Mesenchymal stem cell (in vitro differentiated cells and primary cell): Measurements from ENCODE around the gene GEMIN2.

Experiments used
- DNase-seq: peaks from one replicate; pipeline ENCODE4 v3.0.0-alpha.2; 2013
- H2AFZ ChIP-seq: one replicate; pipeline ENCODE4 v1.6.1; 2013; ENCODE audit warnings: low read depth, mild to moderate bottlenecking, control low read depth, inconsistent platforms, low read length, moderate library complexity
- H2AK5ac ChIP-seq: 2 replicates; pipeline ENCODE4 v1.6.1; 2013; ENCODE audit warnings: low read length, moderate library complexity, mild to moderate bottlenecking, inconsistent platforms; ENCODE audit not compliant: severe bottlenecking
- H2BK120ac ChIP-seq: one replicate; pipeline ENCODE4 v1.6.1; 2013; ENCODE audit warnings: low read depth, mild to moderate bottlenecking, inconsistent platforms, low read length, moderate library complexity
- H2BK12ac ChIP-seq, 2 experiments: one replicate each; pipeline ENCODE4 v1.6.1; 2013; ENCODE audit warnings: inconsistent platforms in 2 of 2, low read length in 2 of 2, mild to moderate bottlenecking in 2 of 2, moderate library complexity in 2 of 2, control low read depth in 1 of 2
- H2BK15ac ChIP-seq: one replicate; pipeline ENCODE4 v1.6.1; 2013; ENCODE audit warnings: mild to moderate bottlenecking, low read depth, inconsistent platforms; ENCODE audit not compliant: poor library complexity, severe bottlenecking
- H2BK5ac ChIP-seq: 2 replicates; pipeline ENCODE4 v1.6.1; 2013; ENCODE audit warnings: low read depth, mild to moderate bottlenecking, low read length, control low read depth, inconsistent platforms; ENCODE audit not compliant: poor library complexity, severe bottlenecking
- H3K14ac ChIP-seq, 2 experiments: one replicate each; pipeline ENCODE4 v1.6.1; 2013; ENCODE audit warnings: inconsistent platforms in 2 of 2, low read length in 2 of 2, control low read depth in 1 of 2, mild to moderate bottlenecking in 1 of 2, moderate library complexity in 1 of 2
- H3K18ac ChIP-seq, 2 experiments: one replicate each; pipeline ENCODE4 v1.6.1; 2013; ENCODE audit warnings: inconsistent platforms in 2 of 2, low read length in 2 of 2, control low read depth in 1 of 2, low read depth in 1 of 2, mild to moderate bottlenecking in 1 of 2
- H3K23ac ChIP-seq, 2 experiments: one replicate each; pipeline ENCODE4 v1.6.1; 2013; ENCODE audit warnings: inconsistent platforms in 2 of 2, low read length in 2 of 2, mild to moderate bottlenecking in 2 of 2, moderate library complexity in 2 of 2, control low read depth in 1 of 2
- H3K27ac ChIP-seq: 2 replicates; pipeline ENCODE4 v1.5.1; 2013; ENCODE audit warnings: mild to moderate bottlenecking, moderate library complexity, low read length, control low read depth, inconsistent platforms; ENCODE audit not compliant: poor library complexity, severe bottlenecking
- H3K27me3 ChIP-seq, 2 experiments: 2 replicates each; pipeline versions ENCODE4 v1.6.1 to v1.7.0; 2013; ENCODE audit warnings: low read length in 2 of 2, mild to moderate bottlenecking in 2 of 2, moderate library complexity in 2 of 2, control low read depth in 1 of 2, inconsistent platforms in 1 of 2; ENCODE audit not compliant: control insufficient read depth in 1 of 2, insufficient read depth in 1 of 2
- H3K36me3 ChIP-seq, 2 experiments: 2 replicates each; pipeline versions ENCODE4 v1.6.1 to v1.7.0; 2013; ENCODE audit warnings: low read length in 2 of 2, control low read depth in 1 of 2, inconsistent platforms in 1 of 2, low read depth in 1 of 2, mild to moderate bottlenecking in 1 of 2; ENCODE audit not compliant: insufficient read depth in 2 of 2, control insufficient read depth in 1 of 2
- H3K4ac ChIP-seq, 2 experiments: one replicate each; pipeline ENCODE4 v1.6.1; 2013; ENCODE audit warnings: inconsistent platforms in 2 of 2, low read length in 2 of 2, mild to moderate bottlenecking in 2 of 2, moderate library complexity in 2 of 2, control low read depth in 1 of 2, low read depth in 1 of 2
- H3K4me1 ChIP-seq: 2 replicates; pipeline ENCODE4 v1.6.1; 2013; ENCODE audit warnings: low read depth, low read length, control low read depth; ENCODE audit not compliant: control insufficient read depth, insufficient read depth
- H3K4me2 ChIP-seq: 2 replicates; pipeline ENCODE4 v1.6.1; 2013; ENCODE audit warnings: low read length, mild to moderate bottlenecking, inconsistent platforms; ENCODE audit not compliant: poor library complexity, severe bottlenecking
- H3K4me3 ChIP-seq, 2 experiments: 2 replicates each; pipeline versions ENCODE4 v1.5.1 to v1.7.0; 2013; ENCODE audit warnings: low read length in 2 of 2, mild to moderate bottlenecking in 2 of 2, control low read depth in 1 of 2, low read depth in 1 of 2; ENCODE audit not compliant: insufficient read depth in 1 of 2
- H3K79me1 ChIP-seq: replicated peaks from 2 replicates; pipeline ENCODE4 v1.6.1; 2013; ENCODE audit warnings: mild to moderate bottlenecking, control low read depth, low read length, inconsistent platforms; ENCODE audit not compliant: poor library complexity, severe bottlenecking
- H3K9ac ChIP-seq: 2 replicates; pipeline ENCODE4 v1.7.0; 2013; ENCODE audit warnings: mild to moderate bottlenecking, low read length, moderate library complexity
- H3K9me3 ChIP-seq: 2 replicates; pipeline ENCODE4 v1.7.0; 2013; ENCODE audit warnings: mild to moderate bottlenecking, low read length; ENCODE audit not compliant: control insufficient read depth
- H4K8ac ChIP-seq: one replicate; pipeline ENCODE4 v1.6.1; 2013; ENCODE audit warnings: inconsistent platforms, mild to moderate bottlenecking, low read length, moderate library complexity
- H4K91ac ChIP-seq: one replicate; pipeline ENCODE4 v1.6.1; 2013; ENCODE audit warnings: mild to moderate bottlenecking, low read length, inconsistent platforms
- WGBS: methylation state at CpG from one replicate; pipeline ENCODE4 v1.1.7; 2013; ENCODE audit warnings: mixed read lengths; 5-methylcytosine and 5-hydroxymethylcytosine counted together

The GEMIN2 gene

GRCh38 chr14:39174560-39175444 lies 60.7 kb downstream of the GEMIN2 start, which contains the start of gene PNN:
TSS of gene PNN (plus strand) at chr14:39175254. CDS start at chr14:39175280, 26 bp downstream.
- H3K14ac ChIP-seq: peak within 1 kb of the TSS in 1 of 2 experiments; percentile 82
- H3K9me3 ChIP-seq: no peaks in the 10 kb centered on the region
- H3K79me1 ChIP-seq: peaks cover 7% of the 10 kb centered on the region
- peak; percentile 100 for DNase-seq
- peaks cover 12 to 37% of the 10 kb centered on the region in 2 experiments for H3K36me3 ChIP-seq
- H2AK5ac ChIP-seq: peak within 1 kb of the TSS; percentile 53
- peak within 1 kb of the TSS; percentile 87 for H3K27ac ChIP-seq
- H2AFZ ChIP-seq: no peak within 1 kb of the TSS
- H2BK15ac ChIP-seq: no peak within 1 kb of the TSS
- H3K18ac ChIP-seq: peak within 1 kb of the TSS; percentile 59 to 76
- H3K4me2 ChIP-seq: peak within 1 kb of the TSS; percentile 67
- H2BK12ac ChIP-seq: no peak within 1 kb of the TSS
- peak within 1 kb of the TSS; percentile 85 to 93 for H3K4me3 ChIP-seq
- peak within 1 kb of the TSS in 1 of 2 experiments; percentile 86 for H3K23ac ChIP-seq
- peak within 1 kb of the TSS; percentile 21 for H2BK5ac ChIP-seq
- peak within 1 kb of the TSS; percentile 98 for H3K9ac ChIP-seq
- peak within 1 kb of the TSS; percentile 91 for H4K8ac ChIP-seq
- H4K91ac ChIP-seq: peak within 1 kb of the TSS; percentile 2
- peak within 1 kb of the TSS; percentile 52 to 88 for H3K4ac ChIP-seq
- no peaks in the 10 kb centered on the region for H3K27me3 ChIP-seq
- H3K4me1 ChIP-seq: peaks cover 5% of the 10 kb centered on the region
- 8% methylated on average over 47 of the region's 56 CpGs for WGBS
- H2BK120ac ChIP-seq: no peak within 1 kb of the TSS

DNA sequence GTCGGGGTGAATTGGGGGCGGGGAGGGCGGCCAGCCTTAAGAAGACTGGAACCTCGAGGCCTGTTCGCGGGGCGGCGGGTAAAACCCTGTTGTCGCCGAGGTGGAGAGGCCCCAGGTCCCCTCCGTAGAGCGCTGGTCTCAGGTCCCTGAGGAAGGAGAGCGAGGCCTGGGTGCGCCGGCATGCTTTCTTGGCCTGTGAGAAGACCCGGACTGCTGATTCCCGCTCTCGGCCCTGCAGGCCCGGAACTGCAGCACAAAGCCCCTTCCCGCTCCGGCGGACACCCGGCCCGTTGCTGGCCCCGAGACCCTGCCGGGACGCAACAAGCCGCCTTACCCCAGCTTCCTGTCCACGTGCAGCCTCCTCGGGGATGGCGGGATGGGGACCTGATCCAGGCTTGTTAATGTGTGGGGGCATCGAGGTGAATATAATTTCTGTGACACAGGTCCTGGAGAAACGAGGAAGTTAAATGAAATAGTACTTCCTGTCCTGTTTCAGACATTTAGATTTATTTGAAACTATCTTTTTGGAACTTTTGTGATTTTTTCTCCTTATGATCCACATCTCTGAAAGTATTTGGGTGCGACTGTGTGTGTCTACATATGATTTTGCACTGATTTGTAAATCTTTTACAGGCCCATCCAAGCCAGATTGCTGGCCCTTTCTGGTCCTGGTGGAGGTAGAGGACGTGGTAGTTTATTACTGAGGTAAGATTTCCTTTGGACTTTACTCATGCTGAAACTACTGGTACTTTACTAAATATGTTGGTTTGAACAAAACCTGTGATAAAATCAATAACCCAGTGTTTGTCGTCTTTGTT lies 61.5 kb downstream of the GEMIN2 start:
- H4K8ac ChIP-seq: peak overlapping the region; percentile 91
- under 1% methylated on average over 34 of the region's 36 CpGs for WGBS
- H2BK15ac ChIP-seq: no peak overlapping the region
- peak overlapping the region; percentile 59 to 76 for H3K18ac ChIP-seq
- H3K27me3 ChIP-seq: no peaks in the 10 kb centered on the region
- peak overlapping the region; percentile 87 for H3K27ac ChIP-seq
- H3K36me3 ChIP-seq: peaks cover 15 to 45% of the 10 kb centered on the region in 2 experiments
- H3K4me3 ChIP-seq: peak overlapping the region; percentile 85 to 93
- no peak overlapping the region for H2BK120ac ChIP-seq
- H3K79me1 ChIP-seq: peaks cover 8% of the 10 kb centered on the region
- DNase-seq: no peak
- H3K9ac ChIP-seq: peak overlapping the region; percentile 98
- H3K23ac ChIP-seq: peak overlapping the region in 1 of 2 experiments; percentile 86
- peak overlapping the region; percentile 2 for H4K91ac ChIP-seq
- peak overlapping the region; percentile 67 for H3K4me2 ChIP-seq
- no peaks in the 10 kb centered on the region for H3K9me3 ChIP-seq
- H2AFZ ChIP-seq: no peak overlapping the region
- H2BK5ac ChIP-seq: peak overlapping the region; percentile 21
- H3K4me1 ChIP-seq: peaks cover 5% of the 10 kb centered on the region
- H3K14ac ChIP-seq: peak overlapping the region in 1 of 2 experiments; percentile 82
- peak overlapping the region; percentile 52 to 88 for H3K4ac ChIP-seq
- H2BK12ac ChIP-seq: no peak overlapping the region
- peak overlapping the region; percentile 53 for H2AK5ac ChIP-seq

GRCh38 chr14:39176263-39177167 lies 62.4 kb downstream of the GEMIN2 start:
- Histone ChIP-seq H2AK5ac (no peak overlapping the region), H3K9ac (peak overlapping the region; percentile 98), H4K8ac (no peak overlapping the region), H4K91ac (no peak overlapping the region), H3K79me1 (peaks cover 14% of the 10 kb centered on the region), H3K4me1 (peaks cover 5% of the 10 kb centered on the region), H2BK5ac (no peak overlapping the region), H3K4me3 (peak overlapping the region in 1 of 2 experiments; percentile 93), H2AFZ (no peak overlapping the region), H3K18ac (no peak overlapping the region), H3K4me2 (peak overlapping the region; percentile 67), H3K27ac (no peak overlapping the region), H3K36me3 (peaks cover 21 to 54% of the 10 kb centered on the region in 2 experiments), H3K27me3 (no peaks in the 10 kb centered on the region), H3K23ac (peak overlapping the region in 1 of 2 experiments; percentile 93), H3K4ac (no peak overlapping the region), H2BK12ac (no peak overlapping the region), H2BK120ac (no peak overlapping the region), H3K9me3 (no peaks in the 10 kb centered on the region), H3K14ac (no peak overlapping the region), H2BK15ac (no peak overlapping the region)
- 100% methylated on average over 2 of the region's 5 CpGs for WGBS
- no peak for DNase-seq
